ENCODE data around the gene FAM124A.

The FAM124A gene

DNA sequence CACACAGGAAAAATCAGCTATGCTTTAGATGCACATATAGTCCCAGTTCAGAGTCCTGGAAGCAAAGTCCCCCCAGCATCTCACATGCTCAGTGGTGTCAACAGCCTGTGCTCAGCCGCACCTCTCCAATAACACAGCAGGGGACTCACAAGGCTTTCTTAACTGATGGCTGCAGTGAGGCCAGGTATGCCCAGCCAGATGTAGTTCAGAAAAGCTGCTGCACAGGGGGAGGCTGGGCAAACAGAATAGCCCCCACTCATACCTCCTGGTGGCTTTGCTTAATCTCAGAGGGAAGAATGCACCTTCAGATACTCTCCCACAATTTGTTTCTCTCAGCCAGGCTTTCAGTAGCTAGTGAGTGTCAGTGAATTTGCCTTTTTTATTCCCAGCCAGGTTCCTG is 33.4 kb downstream of the FAM124A start:
- CTCF ChIA-PET = interaction anchor here (1.0 to 1.6 kb wide), 7 partner anchors 8 to 543 kb away, joined by 3 to 5 read pairs (median 4); no protein-coding TSS in a partner anchor
- no peak for DNase-seq (ENCODE audit: extremely low spot score)
- POLR2A ChIA-PET = no interaction called here

DNA sequence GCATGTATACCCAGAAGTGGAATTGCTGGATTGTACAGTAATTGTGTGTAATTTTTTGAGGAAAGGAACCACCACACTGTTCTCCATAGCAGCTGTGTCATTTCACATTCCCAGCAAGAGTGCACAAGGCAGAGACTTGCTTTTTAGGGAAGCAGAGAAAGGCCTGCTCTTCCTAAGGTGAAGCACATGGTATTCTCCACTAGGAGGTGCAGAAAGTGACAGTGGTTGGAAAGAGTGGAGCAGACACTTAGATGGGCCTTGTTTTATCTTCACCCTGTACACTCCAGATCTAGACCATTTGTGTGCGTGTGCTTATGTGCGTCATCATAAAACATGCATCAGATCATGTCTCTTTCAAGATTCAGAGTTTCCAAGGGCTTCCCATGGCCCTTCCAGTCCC is 35.0 kb downstream of the FAM124A start:
- ChIA-PET POLR2A (no interaction called here), CTCF (no interaction called here)
- TF ChIP-seq, protein P1, sequence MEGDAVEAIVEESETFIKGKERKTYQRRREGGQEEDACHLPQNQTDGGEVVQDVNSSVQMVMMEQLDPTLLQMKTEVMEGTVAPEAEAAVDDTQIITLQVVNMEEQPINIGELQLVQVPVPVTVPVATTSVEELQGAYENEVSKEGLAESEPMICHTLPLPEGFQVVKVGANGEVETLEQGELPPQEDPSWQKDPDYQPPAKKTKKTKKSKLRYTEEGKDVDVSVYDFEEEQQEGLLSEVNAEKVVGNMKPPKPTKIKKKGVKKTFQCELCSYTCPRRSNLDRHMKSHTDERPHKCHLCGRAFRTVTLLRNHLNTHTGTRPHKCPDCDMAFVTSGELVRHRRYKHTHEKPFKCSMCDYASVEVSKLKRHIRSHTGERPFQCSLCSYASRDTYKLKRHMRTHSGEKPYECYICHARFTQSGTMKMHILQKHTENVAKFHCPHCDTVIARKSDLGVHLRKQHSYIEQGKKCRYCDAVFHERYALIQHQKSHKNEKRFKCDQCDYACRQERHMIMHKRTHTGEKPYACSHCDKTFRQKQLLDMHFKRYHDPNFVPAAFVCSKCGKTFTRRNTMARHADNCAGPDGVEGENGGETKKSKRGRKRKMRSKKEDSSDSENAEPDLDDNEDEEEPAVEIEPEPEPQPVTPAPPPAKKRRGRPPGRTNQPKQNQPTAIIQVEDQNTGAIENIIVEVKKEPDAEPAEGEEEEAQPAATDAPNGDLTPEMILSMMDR (IDR thresholded peaks at IDR 0.05; ENCODE audit: control extremely low read depth, extremely low read depth, low read depth, missing control alignments) = no peak
- no peak for DNase-seq (ENCODE audit: extremely low spot score)

More for the DNA sequence above, 33.4 kb downstream of the FAM124A start:
- TF ChIP-seq, protein P1 (IDR thresholded peaks at IDR 0.05; ENCODE audit: control extremely low read depth, extremely low read depth, low read depth, missing control alignments) = no peak

DNA sequence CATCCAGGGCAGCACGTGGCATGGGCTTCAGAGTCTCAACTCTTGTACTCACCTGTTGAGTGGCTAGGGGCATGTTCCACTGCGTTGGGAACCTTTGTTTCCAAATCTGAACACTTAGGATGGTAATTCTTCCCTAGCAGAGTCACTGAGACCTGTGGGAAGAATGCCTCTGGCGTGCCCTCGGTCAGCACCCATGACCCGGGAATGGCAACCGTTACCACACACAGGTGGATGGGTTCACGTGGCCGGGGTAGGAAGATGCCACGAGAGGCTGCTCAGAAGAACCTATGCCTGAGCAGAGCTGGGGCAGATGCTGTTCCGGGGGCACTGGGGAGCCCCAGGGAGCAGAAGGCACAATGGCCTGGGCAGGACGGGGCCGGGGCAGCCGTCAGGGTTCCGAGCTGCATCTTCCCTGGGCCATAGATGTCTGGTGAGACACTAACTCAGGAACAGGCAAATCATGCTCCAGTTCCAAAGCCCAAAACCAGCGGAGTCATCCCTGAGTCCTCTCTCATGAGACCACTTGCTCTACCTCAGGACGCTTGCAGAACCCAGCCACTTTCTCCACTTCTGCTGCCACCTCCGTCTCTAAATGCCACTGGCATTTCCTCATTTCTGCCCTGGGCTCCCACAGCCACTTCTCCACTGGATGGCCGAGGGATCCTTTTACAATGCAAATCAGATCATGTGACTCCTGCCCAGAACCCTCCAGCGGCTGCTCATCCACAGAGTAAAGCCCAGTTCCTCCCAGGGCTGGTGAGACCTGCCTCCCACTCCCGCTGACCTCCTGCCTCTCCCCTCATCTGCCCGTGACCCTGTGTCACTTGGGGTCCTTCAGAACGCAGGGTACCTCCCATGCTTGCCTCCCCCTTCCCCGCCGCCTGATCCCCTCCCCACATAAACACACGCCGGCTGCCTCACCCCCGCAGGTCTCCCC is 36.7 kb downstream of the FAM124A start:
- CTCF ChIA-PET = interaction anchor here (1.1 kb wide), 1 partner anchor 10 kb away, joined by 3 read pairs; no protein-coding TSS in a partner anchor
- POLR2A ChIA-PET = no interaction called here

DNA sequence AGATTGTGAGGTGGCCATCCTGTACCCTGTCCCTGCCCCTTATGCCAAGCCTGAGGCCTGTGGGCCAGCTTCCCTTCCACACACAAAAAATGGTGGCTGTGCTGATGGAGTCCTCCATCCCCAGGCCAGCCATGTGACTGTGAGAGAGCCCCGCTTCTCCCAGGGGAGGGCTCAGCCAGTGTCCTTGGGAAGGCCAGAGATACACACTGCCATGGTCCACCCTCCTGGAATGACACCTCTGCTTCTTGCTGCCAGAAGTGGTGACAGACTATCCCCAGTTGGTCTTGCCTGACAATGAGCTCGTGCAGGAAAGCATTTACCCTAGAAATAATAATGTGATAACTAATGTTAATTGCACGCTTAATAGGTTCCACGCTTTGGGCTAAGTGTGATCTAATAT is 38.0 kb downstream of the FAM124A start:
- TF ChIP-seq, protein P1 (IDR thresholded peaks at IDR 0.05; ENCODE audit: control extremely low read depth, extremely low read depth, low read depth, missing control alignments) = no peak
- ChIA-PET CTCF (interaction anchor here (1.1 to 3.9 kb wide), 2 partner anchors 12 to 26 kb away, joined by 3 to 16 read pairs; no protein-coding TSS in a partner anchor), POLR2A (no interaction called here)
- DNase-seq (ENCODE audit: extremely low spot score) = no peak

More for the DNA sequence above, 36.7 kb downstream of the FAM124A start:
- no peak for DNase-seq (ENCODE audit: extremely low spot score)
- TF ChIP-seq, protein P1 (IDR thresholded peaks at IDR 0.05; ENCODE audit: control extremely low read depth, extremely low read depth, low read depth, missing control alignments) = no peak

DNA sequence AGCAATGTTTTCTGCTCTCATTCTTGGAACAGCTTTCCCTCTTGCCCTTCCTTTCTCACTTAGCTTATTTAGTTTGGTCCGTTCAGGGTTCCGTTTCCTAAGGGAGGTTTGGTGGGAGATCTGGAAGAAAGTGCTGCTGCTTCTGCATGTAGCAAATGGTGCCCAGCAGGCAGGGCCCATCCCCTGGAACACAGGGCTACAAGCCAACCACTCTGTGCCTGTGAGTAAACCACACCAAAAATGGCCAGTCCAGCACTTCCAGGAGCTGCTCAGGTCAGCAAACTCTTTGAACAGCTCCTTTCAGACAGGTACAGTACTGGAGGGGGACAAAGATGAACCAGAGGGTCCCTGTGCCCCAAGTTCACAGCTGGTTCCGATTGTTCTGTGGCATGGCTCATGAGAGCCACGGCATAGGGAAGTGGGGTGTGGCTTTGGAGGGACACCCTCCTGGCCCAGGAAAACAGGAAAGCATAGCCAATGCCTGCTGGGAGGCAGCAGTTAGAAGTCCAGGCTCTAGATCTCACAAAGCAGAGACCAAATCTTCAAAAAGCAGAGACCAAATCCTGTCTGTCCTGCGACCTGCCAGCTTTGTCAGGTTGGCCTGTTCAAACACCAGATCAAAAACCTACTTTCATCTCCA is 39.5 kb downstream of the FAM124A start:
- ChIA-PET POLR2A (no interaction called here), CTCF (interaction anchor here (0.8 to 3.9 kb wide), 5 partner anchors 10 to 537 kb away, joined by 3 to 16 read pairs (median 4); no protein-coding TSS in a partner anchor)
- TF ChIP-seq, protein P1 (IDR thresholded peaks at IDR 0.05; ENCODE audit: control extremely low read depth, extremely low read depth, low read depth, missing control alignments) = no peak
- no peak for DNase-seq (ENCODE audit: extremely low spot score)

DNA sequence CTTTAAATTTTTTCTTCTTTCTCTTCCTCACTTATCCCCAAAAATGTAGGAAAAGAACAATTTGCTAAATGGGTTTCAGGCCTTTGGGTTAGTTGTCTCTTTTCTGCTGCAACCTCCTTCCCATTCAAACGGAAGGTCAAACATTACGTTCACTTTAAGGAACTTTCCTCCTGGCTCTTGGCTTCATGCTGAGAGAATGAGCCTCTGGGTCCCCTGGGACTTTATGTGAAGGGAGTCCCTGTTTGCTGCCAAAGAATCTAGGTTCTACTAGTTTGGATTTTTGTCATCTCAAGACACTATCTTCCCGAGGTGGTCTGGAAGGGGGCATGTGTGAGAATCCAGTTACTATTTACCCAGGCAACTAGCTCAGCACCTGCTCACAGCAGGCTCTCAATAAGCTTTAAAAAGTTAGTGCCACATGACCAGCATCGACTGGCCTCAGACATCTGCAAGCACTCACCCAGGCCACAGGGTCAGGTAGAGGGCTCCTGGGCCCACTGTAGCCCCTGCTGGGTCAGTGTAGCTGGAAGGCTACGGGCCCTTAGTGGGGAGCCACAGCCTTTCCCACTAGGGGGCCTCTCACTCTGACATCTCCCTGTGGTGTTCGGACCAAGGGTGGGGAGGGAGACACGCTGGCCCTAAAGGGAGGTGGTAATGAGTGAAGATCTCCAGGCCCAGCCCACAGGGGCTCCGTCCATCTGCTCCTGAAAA is 40.5 kb downstream of the FAM124A start:
- TF ChIP-seq, protein P1 (IDR thresholded peaks at IDR 0.05; ENCODE audit: control extremely low read depth, extremely low read depth, low read depth, missing control alignments) = peak; percentile 12
- ChIA-PET CTCF (interaction anchor here (0.8 to 3.9 kb wide), 6 partner anchors 9 to 536 kb away, joined by 3 to 16 read pairs (median 4); no protein-coding TSS in a partner anchor), POLR2A (no interaction called here)
- DNase-seq (ENCODE audit: extremely low spot score) = no peak
